HG02938 (cell line): Measurements from ENCODE around the gene SF3B3.
"Not testable (repeated sequence)": the region's sequence is repeated elsewhere in the genome, so short reads cannot be mapped to it uniquely, and the experiment has no call there.

ENCODE experiments used
- ATAC-seq: cut with Tn5 transposase; IDR thresholded peaks from one replicate; pipeline ENCODE4 v1.9.1; 2021; ENCODE audit warnings: mild to moderate bottlenecking, moderate library complexity; ENCODE audit not compliant: unreplicated experiment

The SF3B3 gene

GRCh38 chr16:70588565-70588964, 64.9 kb downstream of the SF3B3 start:
- ATAC-seq, result no peak

GRCh38 chr16:70589416-70589815, 65.8 kb downstream of the SF3B3 start:
- ATAC-seq, result not testable (repeated sequence)

GRCh38 chr16:70589998-70590471, 66.4 kb downstream of the SF3B3 start:
- ATAC-seq, result no peak

GRCh38 chr16:70590722-70591415, 67.3 kb downstream of the SF3B3 start:
- ATAC-seq, result no peak

DNA sequence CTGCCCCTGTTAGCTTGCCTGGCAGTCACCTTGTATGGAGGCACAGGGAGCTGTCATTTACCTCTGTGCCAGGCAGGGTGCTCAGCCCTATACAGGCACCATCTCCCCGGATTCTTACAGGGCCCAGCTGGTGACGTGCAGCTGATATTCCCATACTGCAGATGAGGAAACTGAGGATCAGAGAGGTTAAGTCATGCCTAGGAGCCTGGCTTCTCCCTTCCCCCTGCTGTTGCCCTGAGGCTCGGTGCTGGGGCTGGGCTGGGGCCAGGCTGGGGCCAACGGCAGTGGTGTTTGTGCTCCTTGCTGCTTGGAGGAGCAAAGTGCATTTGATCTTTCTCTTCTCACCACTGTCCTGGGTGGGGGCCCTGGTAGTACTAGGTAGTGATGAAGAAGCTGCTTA, 68.0 kb downstream of the SF3B3 start:
- no peak for ATAC-seq

- ATAC-seq, result no peak
Measured at GRCh38 chr16:70592106-70592571, 68.5 kb downstream of the SF3B3 start.

DNA sequence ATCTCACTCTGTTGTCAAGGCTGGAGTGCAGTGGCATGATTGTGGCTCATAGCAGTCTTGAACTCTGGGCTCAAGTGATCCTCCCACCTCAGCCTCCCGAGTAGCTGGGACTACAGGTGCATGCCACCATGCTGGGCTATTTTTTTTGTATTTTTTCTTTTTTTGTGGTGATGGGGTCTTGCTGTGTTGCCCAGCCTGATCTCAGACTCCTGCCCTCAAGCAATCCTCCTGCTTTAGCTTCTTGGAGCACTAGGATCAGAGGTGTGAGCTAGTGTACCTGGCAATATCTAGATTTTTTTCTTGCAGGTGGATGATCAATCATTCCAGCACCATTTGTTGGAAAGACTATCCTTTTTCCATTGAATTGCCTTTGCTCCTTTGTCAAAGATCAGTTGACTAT, 69.9 kb downstream of the SF3B3 start:
- ATAC-seq, result no peak

- no peak for ATAC-seq
Measured at GRCh38 chr16:70594569-70594968, 71.0 kb downstream of the SF3B3 start.

DNA sequence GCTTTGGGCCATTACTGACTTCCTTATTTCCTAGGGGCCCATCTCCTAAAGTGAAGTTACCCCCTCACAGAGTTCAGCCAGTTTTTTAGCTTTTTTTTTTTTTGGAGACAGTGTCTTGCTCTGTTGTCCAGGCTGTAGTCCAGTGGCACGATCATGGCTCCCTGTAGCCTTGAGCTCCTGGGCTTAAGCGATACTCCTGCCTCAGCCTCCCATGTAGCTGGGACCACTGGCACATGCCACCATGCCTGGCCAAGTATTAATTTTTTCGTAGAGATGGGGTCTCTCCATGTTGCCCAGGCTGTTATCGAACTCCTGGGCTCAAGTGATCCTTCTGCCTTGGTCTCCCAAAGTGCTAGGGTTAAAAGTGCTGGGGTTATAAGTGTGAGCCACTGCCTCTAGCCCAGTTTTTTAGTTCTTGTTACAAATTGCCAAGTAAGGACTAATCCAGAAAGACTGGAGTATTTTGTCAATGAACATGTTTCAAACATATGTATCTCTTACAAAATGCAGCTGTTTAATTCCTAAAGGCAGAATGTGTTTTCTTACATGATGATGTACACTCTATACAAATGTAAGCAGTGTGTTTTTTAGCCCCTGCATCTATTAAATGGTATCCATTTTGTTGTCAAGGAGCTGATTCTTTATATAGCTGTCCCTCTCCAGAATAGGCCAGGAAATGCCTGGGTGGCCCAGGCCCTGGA, 73.7 kb downstream of the SF3B3 start:
- no peak for ATAC-seq

DNA sequence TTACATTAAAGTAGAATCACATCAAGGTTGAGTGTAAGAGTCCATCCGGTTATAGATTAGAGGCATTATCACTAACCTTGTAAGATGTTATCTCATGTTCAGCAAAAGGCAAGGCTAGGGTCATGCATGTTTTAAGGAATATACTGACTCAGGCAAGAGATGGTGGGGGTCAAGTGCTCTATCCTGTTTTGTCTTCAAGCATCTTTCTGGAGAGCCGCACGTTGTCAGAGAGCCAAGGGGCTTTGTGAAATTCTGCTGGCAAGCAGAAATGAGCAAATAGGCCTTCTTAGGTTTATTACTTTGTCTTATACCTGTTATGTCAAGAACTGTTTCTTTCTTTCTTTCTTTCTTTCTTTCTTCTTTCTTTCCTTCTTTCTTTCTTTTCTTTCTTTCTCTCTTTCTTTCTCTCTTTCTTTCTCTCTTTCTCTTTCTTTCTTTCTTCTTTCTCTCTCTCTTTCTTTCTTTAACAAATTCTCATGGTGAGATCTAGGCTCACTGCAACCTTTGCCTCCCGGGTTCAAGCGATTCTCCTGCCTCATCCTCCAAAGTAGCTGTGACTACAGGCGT, 75.4 kb downstream of the SF3B3 start:
- ATAC-seq, result no peak

DNA sequence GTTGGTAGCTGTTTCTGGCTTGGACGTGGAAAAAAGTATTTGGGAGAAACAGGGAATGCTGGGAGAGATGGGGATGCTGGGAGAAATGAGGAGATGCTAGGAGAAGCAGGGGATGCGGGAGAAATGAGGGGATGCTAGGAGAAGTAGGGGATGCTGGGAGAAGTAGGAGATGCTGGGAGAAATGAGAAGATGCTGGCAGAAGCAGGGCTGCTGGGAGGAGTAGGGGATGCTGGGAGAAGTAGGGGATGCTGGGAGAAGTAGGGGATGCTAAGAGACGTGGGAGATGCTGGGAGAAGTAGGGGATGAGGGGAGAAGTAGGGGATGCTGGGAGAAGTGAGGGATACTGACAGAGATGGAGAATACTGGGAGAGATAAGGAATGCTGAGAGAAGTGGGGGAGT, 77.1 kb downstream of the SF3B3 start:
- no peak for ATAC-seq

- ATAC-seq, result no peak
Measured at GRCh38 chr16:70601576-70602575, 78.3 kb downstream of the SF3B3 start.

DNA sequence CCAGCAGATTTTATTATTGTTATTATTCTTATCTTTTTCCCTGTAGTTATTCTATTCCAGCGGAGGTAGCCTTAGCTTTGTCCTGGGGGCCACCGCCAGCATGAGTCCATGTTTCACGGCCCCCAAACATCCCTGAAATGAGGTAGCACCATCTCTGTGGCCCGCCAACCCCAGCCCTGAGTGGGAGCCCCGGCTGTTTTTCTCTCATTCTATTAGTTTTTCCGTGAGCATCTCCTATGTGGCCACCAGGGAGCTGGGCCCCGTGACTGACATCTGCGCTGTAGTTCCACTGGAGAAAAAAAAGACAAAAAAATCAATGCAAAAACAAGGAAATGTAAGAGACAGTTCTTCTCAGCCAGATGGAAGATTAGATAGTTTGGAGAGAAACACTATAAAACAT, 79.2 kb downstream of the SF3B3 start:
- ATAC-seq, result no peak

DNA sequence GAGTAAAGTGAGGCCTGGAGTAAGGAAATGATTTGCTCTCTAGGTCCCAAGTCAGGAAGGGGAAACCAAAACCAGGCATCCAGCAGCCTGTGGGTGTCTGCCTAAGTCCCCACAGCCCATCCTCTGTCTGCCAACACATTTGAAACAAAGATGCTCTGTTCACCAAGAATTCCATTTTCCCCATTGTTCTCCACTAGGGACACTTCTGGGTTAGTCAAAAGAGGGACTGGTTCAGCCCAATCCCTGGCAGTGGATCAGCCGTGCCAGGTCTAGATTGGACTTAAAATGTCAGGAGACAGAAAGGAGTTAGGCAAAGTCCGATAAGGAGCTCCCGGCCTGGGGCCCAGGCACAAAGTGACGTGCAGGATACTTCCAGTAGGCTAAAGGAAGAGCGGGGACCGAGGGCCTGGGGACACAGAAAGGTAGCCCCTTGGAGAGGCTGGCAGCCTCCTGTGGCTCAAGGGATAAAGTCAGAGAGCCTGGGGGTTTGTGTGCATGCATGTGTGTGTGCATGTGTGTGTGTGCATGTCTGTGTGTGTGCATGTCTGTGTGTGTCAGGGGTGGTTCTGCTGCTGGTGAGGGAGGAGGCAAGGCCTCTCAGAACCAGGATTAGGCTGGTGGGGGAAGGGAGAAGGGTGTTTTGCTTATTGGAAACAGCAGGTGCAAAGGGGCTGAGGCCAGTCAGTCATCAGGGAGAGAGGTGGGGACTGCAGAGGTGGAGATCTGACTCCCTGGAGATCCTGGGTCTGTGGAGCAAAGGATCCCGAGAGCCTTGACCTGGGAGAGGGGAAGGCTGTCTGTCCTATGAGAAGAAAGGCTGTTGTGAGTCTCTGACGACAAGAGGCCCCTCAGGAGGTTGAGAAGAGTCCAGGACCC, 81.0 kb downstream of the SF3B3 start:
- no peak for ATAC-seq

DNA sequence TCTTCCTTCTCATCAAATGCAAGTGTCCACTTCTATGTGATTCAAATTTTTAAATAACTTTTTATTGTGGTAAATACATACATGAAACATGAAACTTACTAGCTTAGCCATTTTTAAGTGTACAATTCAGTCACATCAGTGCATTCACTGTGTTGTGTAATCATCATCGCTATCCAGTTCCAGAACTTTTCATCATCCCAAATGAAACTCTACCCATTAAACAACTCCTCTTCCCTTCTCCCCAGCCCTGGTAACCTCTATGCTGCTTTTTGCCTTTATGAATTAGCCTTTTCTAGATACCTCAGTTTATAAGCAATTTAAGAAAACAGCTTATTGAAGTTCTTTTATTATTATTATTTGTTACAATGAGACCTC, 81.7 kb downstream of the SF3B3 start:
- no peak for ATAC-seq

GRCh38 chr16:70608521-70608920, 84.9 kb downstream of the SF3B3 start:
- no peak for ATAC-seq

- no peak for ATAC-seq
Measured at GRCh38 chr16:70610273-70611223, 86.9 kb downstream of the SF3B3 start.

GRCh38 chr16:70611224-70611598, 87.6 kb downstream of the SF3B3 start:
- no peak for ATAC-seq

DNA sequence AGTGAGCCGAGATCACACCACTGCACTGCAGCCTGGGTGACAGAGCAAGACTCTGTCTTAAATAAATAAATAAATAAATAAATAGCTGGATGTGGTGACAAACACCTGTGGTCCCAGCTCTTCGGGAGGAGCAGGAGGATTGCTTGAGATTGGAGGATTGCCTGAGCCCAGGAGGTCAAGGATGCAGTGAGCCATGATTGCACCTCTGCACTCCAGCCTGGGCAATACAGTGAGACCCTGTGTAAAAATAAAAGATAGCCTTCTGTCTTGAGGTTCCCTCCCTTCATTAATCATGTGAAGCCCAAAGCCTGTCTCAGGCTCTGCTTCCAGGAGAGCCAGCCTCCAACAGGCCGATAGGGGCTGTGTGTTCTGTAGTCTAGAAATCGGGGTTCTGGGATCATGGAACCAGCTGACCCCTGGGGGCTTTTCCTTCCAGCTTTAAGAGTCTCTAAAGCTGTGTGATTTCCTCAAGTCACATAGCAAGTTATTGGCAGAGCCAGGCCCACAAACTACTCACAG, 88.2 kb downstream of the SF3B3 start:
- no peak for ATAC-seq
